Suprapubic skin (tissue), 4 donors: ENCODE results near the gene HNRNPLL.

Experiments used
- CTCF ChIP-seq, 2 donors: fragments of 200-600 bp in 1 of 2; fragments of 450-650 bp in 1 of 2; sonication (generic) in 1 of 2; IDR thresholded peaks; one replicate each; pipeline ENCODE4 v1.5.1; 2016 to 2019; ENCODE audit warnings: antibody characterized with exemption in 2 of 2, mild to moderate bottlenecking in 1 of 2, moderate library complexity in 1 of 2
- POLR2A ChIP-seq, 2 donors: fragments of 450-650 bp; IDR thresholded peaks; one replicate each; pipeline ENCODE4 v1.6.1; 2017; ENCODE audit warnings: antibody characterized with exemption in 2 of 2, mild to moderate bottlenecking in 2 of 2, moderate library complexity in 2 of 2
- POLR2AphosphoS5 ChIP-seq, 3 donors: sonication (generic); formaldehyde crosslinking; IDR thresholded peaks; one replicate each; pipeline ENCODE4 v1.6.1; 2017; ENCODE audit warnings: antibody characterized with exemption in 3 of 3

GRCh38 chr2:38613849-38614213 is 11.1 kb upstream of the HNRNPLL start:
- TF ChIP-seq CTCF (IDR thresholded peaks at IDR 0.05) (no peak), POLR2A (IDR thresholded peaks at IDR 0.05) (no peak), POLR2AphosphoS5 (IDR thresholded peaks at IDR 0.05) (no peak)
